Endometrial microvascular endothelial cells (primary cell): ENCODE results near the gene BRSK1. TPM values are rescaled to one million over a fixed set of nuclear protein-coding genes. Genes with fewer than 3 reads are reported as not detected.

Source experiments
- in situ Hi-C: cut with HindIII; loops from 2 replicates; pipeline ENCODE4 v1.10.0; 2017; ENCODE audit warnings: low sequenced_read_pairs, low pct_unique_long_range_greater_than_20kb; ENCODE audit errors: inconsistent ontology term
- total RNA-seq: library from RNA; depleted of rRNA; stranded (reverse); fragments of >200 nt; gene quantifications from one replicate; pipeline ENCODE4 v1.2.3, GENCODE V29; 2015; ENCODE audit errors: inconsistent ontology term

Gene BRSK1
- 1.1 TPM for total RNA-seq

GRCh38 chr19:55283548-55284377 lies at the start of gene BRSK1:
Gene BRSK1 (plus strand): TSS chr19:55283997. CDS start chr19:55284443, 446 bp downstream.
- in situ Hi-C loops = no loop called here

- in situ Hi-C loops = no loop called here
Observed at GRCh38 chr19:55238030-55238429, 45.8 kb upstream of the BRSK1 start.

GRCh38 chr19:55239004-55239403 lies 44.8 kb upstream of the BRSK1 start:
- in situ Hi-C loops = no loop called here

GRCh38 chr19:55240713-55241020 lies 43.1 kb upstream of the BRSK1 start:
- in situ Hi-C loops = no loop called here

GRCh38 chr19:55241143-55241934 lies 42.5 kb upstream of the BRSK1 start:
- in situ Hi-C loops = no loop called here

GRCh38 chr19:55241935-55242464 lies 41.8 kb upstream of the BRSK1 start:
- in situ Hi-C loops = no loop called here

- in situ Hi-C loops = no loop called here
Observed at GRCh38 chr19:55242517-55242916, 41.3 kb upstream of the BRSK1 start.

- in situ Hi-C loops = no loop called here
Observed at GRCh38 chr19:55244004-55244680, 39.7 kb upstream of the BRSK1 start.

GRCh38 chr19:55245236-55245904 lies 38.4 kb upstream of the BRSK1 start:
- in situ Hi-C loops = no loop called here

- in situ Hi-C loops = no loop called here
Observed at GRCh38 chr19:55246462-55247451, 37.0 kb upstream of the BRSK1 start.

GRCh38 chr19:55247621-55248099 lies 36.1 kb upstream of the BRSK1 start:
- in situ Hi-C loops = no loop called here

- in situ Hi-C loops = no loop called here
Observed at GRCh38 chr19:55248166-55248675, 35.6 kb upstream of the BRSK1 start.

GRCh38 chr19:55248704-55249103 lies 35.1 kb upstream of the BRSK1 start:
- in situ Hi-C loops = no loop called here

- in situ Hi-C loops = no loop called here
Observed at GRCh38 chr19:55249841-55250240, 34.0 kb upstream of the BRSK1 start.

GRCh38 chr19:55250262-55251036 lies 33.3 kb upstream of the BRSK1 start:
- in situ Hi-C loops = no loop called here

- in situ Hi-C loops = no loop called here
Observed at GRCh38 chr19:55251341-55252081, 32.3 kb upstream of the BRSK1 start.
